ENCODE results near the gene NF1.

DNA sequence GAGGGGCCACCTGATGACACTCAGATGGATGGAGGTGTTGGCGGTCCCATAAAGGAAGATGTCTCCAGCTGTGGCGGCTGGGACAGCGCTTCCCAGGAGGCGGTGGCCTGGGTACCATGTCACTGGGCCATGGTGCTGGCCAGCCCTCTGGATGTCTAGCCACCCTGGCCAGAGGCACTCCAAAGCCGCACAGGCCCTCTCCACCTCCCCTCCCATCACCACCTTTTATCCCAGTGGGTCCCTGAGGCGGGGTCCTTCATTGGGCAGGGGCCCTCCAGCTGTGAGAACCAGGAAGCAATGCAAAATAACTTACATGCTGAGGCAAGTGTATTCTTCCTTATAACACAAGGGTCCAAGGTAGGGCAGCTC is 319.8 kb downstream of the NF1 start:
- TF ChIP-seq CHD2 (IDR thresholded peaks at IDR 0.05; ENCODE audit: low read length, partially characterized antibody) (no peak), CTCF (IDR thresholded peaks at IDR 0.05) (no peak), SIN3A (IDR thresholded peaks at IDR 0.05; ENCODE audit: borderline replicate concordance, low read depth, low read length) (no peak), FOXJ3 (CRISPR knock-in tag; IDR thresholded peaks at IDR 0.05) (no peak), POLR2AphosphoS5 (IDR thresholded peaks at IDR 0.05; ENCODE audit: low read depth, low read length) (no peak), REST (IDR thresholded peaks at IDR 0.05; ENCODE audit: low read depth, low read length) (no peak), GATA2 (CRISPR knock-in tag; IDR thresholded peaks at IDR 0.05) (no peak), EZH2phosphoT487 (IDR thresholded peaks at IDR 0.05; ENCODE audit: borderline replicate concordance, low read depth) (no peak), YY1 (IDR thresholded peaks at IDR 0.05; ENCODE audit: low read depth) (no peak)
- TF ChIP-seq, protein P1, sequence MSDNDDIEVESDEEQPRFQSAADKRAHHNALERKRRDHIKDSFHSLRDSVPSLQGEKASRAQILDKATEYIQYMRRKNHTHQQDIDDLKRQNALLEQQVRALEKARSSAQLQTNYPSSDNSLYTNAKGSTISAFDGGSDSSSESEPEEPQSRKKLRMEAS (IDR thresholded peaks at IDR 0.05; ENCODE audit: low read depth): no peak
